HFF-Myc (cell line): ENCODE results near the gene KRT8.

ENCODE experiments used
- DNase-seq: peaks from one replicate; pipeline ENCODE4 v3.0.0-alpha.2; 2011; ENCODE audit warnings: low read depth; ENCODE audit errors: extremely low read depth
- H3K4me3 ChIP-seq: replicated peaks from 2 replicates; pipeline ENCODE4 v1.5.1; 2011; ENCODE audit warnings: low read depth, mild to moderate bottlenecking, control low read depth, low read length
- CTCF ChIP-seq: IDR thresholded peaks from 2 replicates; pipeline ENCODE4 v1.5.1; 2012; ENCODE audit warnings: mild to moderate bottlenecking, low read depth, low read length, control low read depth; ENCODE audit errors: missing control alignments

KRT8 gene

GRCh38 chr12:52878507-52879393, 26.1 kb downstream of the KRT8 start:
- no peak for DNase-seq
- no peak overlapping the region for H3K4me3 ChIP-seq
- no peak for TF ChIP-seq CTCF

- no peak for TF ChIP-seq CTCF
- no peak overlapping the region for H3K4me3 ChIP-seq
- no peak for DNase-seq
Observed at GRCh38 chr12:52877242-52877641, 27.6 kb downstream of the KRT8 start.

GRCh38 chr12:52876372-52876771, 28.5 kb downstream of the KRT8 start:
- TF ChIP-seq CTCF: no peak
- H3K4me3 ChIP-seq: no peak overlapping the region
- no peak for DNase-seq

GRCh38 chr12:52874573-52875435, 30.1 kb downstream of the KRT8 start:
- H3K4me3 ChIP-seq: no peak overlapping the region
- no peak for DNase-seq
- no peak for TF ChIP-seq CTCF

GRCh38 chr12:52873832-52874572, 30.9 kb downstream of the KRT8 start:
- DNase-seq: peak; percentile 50
- peak overlapping the region; percentile 39 for H3K4me3 ChIP-seq
- TF ChIP-seq CTCF: no peak

GRCh38 chr12:52873513-52873831, 31.4 kb downstream of the KRT8 start:
- no peak overlapping the region; the same call in 1 of the 2 replicates for H3K4me3 ChIP-seq

More at GRCh38 chr12:52873513-52873831, 31.4 kb downstream of the KRT8 start:
- TF ChIP-seq CTCF: no peak
- DNase-seq: no peak
